NCI-H345 treated with DMSO at 0.1 percent for 48 hours (cell line): ENCODE measurements around the gene STX11.
"Not testable (repeated sequence)": the region's sequence is repeated elsewhere in the genome, so short reads cannot be mapped to it uniquely, and the experiment has no call there.

Source experiments
- DNase-seq: peaks from one replicate; lab custom pipeline; 2025; ENCODE audit not compliant: unreplicated experiment; lab: John Stamatoyannopoulos, UW

The STX11 gene

DNA sequence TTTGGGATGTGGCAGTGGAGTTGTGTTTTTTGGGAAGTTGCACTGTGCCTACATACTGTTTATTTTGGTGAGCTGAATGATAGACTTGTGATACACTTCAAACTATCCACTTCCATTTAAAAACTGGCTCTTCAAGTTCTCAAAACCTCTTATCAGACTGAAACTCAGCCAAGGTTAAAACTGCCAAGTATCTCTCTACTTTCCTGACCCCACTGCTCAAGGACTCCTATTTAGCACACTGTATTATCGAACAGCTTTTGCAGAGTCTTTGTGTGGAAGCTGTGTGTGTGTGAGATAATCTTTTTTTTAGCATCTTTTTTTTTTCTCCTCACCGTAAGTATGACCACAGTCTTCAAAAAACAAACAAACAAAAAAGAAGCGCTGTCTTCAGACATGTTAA, 21.1 kb downstream of the STX11 start:
- DNase-seq, result no peak

GRCh38 chr6:144174006-144174405, 23.7 kb downstream of the STX11 start:
- DNase-seq, result no peak

- DNase-seq, result no peak
These were observed 25.7 kb downstream of the STX11 start for GRCh38 chr6:144176043-144176442.

DNA sequence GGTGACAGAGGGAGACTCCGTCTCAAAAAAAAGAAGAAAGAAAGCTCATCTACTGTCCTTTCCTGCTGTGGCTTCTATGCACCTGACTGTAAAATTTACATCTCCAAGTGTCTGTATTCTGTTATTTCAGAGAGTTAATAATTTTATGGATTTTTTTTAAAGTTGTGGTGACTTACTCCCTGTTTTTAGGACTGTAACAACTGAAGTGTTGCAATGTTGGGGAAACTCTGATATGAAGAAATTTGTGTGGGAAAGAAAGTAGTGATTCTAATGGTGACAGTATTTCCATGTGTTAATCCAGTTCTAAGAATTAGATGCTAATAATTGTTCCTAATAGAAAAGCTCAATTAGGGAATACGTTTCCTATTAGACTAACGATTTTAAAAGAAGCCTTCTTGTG, 27.4 kb downstream of the STX11 start:
- DNase-seq, result no peak

DNA sequence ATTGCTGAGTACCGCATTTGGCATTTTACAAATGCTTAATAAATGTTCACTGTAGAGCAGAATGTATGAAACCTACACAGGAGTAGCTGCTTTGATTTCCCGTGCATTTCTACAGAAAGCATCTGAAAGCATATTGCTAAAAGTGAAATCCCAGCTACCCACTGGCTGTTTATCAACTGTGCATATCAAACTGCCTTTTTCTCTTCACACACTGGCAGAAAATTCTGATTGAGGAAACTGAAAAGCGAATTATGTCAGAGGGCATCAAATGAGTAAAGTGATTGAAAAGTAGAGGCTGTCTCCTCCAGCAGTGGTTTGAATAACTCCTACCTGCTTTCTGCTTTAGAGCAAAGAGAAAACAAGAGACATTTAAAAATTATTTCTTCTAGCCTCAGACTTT, 28.0 kb downstream of the STX11 start:
- DNase-seq, result no peak

GRCh38 chr6:144179237-144179636, 28.9 kb downstream of the STX11 start:
- no peak for DNase-seq

GRCh38 chr6:144179828-144180227, 29.5 kb downstream of the STX11 start:
- no peak for DNase-seq

DNA sequence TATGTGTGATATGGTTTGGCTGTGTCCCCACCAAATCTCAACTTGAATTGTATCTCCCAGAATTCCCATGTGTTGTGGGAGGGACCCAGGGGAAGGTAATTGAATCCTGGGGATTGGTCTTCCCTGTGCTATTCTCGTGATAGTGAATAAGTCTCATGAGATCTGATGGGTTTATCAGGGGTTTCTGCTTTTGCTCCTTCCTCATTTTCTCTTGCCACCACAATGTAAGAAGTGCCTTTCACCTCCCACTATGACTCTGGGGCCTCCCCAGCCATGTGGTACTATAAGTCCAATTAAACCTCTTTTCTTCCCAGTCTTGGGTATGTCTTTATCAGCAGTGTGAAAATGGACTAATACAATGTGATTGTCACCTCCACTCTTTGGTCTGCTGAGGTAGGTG, 30.0 kb downstream of the STX11 start:
- not testable (repeated sequence) for DNase-seq

DNA sequence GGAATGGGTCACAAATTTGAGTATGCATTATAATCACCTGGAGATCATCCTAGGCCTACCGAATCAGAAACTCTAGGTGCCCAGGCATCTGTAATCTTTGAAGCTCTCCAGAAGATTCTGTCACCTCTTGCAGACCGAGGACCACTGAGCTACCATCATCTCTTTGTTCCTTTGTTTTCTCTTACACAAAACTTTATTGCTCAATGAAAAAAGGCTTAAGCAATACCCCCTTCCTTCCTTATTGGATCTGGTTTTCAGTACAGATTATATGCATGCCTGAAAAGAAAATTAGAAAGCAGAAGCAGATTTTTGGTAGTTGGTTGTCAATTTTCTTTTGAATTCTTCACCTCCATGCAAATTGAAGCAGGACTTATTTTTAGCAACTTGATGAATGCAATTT, 31.3 kb downstream of the STX11 start:
- DNase-seq, result no peak

- DNase-seq, result not testable (repeated sequence)
These were observed 33.9 kb downstream of the STX11 start for GRCh38 chr6:144184186-144184585.

- DNase-seq, result no peak
These were observed 35.0 kb downstream of the STX11 start for GRCh38 chr6:144185133-144185836.

DNA sequence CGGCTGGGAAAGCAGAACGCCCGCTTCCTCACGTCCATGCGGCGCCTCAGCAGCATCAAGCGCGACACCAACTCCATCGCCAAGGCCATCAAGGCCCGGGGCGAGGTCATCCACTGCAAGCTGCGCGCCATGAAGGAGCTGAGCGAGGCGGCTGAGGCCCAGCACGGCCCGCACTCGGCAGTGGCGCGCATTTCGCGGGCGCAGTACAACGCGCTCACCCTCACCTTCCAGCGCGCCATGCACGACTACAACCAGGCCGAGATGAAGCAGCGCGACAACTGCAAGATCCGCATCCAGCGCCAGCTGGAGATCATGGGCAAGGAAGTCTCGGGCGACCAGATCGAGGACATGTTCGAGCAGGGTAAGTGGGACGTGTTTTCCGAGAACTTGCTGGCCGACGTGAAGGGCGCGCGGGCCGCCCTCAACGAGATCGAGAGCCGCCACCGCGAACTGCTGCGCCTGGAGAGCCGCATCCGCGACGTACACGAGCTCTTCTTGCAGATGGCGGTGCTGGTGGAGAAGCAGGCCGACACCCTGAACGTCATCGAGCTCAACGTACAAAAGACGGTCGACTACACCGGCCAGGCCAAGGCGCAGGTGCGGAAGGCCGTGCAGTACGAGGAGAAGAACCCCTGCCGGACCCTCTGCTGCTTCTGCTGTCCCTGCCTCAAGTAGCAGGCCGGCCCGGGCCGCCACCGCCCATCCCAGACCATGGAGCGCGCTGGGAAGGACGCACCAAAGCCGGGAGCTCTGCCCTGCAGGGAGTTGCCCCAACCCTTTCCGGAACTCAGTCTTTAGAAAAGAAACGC, 36.7 kb downstream of the STX11 start:
- no peak for DNase-seq

DNA sequence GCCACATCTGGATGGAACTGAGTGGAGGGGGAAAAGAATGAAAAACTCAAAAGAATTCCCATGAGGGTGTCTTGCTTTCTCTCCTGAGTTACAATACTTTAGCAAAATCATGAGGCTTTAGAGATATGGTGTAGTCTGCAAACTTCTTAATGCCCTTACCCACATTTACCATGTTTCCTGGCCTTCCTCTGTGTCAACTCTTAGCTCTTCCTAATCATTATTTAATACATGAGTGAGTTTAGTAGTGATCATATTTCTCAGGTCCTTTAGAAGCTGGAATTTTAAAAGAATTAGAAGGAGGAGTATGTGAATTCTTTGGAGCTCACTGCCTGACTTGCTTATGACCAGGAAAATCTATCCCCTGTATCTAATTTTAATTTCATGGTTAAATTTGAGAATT, 39.0 kb downstream of the STX11 start:
- no peak for DNase-seq

DNA sequence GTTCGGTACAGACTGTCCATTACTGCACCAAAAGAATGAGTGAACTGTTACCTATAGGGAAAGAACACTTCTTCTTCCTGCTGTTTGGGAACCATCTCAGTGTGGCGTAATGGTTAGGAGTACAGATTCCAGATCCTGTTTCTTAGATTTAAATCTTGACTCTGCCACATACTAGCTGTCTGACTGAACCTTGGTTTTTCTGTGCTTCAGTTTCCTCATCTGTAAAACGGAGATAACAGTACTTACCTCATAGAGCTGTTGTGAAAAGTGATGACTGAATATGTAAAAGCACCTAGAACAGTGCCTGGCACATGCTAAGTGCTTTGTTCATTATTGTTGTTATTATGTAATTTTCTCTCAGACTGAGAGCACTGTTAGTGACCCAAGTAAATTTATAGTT, 39.8 kb downstream of the STX11 start:
- no peak for DNase-seq

- no peak for DNase-seq
These were observed 40.3 kb downstream of the STX11 start for GRCh38 chr6:144190593-144190992.

- DNase-seq, result no peak
These were observed 42.9 kb downstream of the STX11 start for GRCh38 chr6:144193181-144193580.

DNA sequence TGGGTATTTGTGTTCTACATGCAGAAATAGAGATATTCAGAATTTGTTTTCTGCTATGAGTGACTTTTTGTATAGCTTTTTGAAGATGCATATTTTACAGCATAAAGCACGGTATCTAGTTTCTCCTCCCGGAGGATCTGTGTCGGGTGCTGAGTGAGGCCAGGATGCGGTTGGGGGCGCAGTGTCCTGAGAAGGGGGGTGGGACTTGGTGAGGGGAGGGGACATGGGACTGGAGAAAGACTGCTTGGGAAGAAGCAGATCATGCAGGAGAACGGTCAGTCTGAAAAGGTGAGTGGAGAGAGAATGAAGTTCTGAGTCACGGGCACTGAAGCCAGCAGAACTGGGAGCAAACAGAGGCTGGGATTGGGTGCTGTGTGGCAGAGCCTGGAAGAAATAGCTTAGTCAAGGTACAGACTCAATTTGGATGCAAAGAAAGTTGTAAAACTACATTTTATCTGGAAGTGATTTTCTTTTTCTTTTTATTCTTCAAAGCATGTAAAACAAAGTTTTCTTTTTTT, 44.0 kb downstream of the STX11 start:
- DNase-seq, result no peak

DNA sequence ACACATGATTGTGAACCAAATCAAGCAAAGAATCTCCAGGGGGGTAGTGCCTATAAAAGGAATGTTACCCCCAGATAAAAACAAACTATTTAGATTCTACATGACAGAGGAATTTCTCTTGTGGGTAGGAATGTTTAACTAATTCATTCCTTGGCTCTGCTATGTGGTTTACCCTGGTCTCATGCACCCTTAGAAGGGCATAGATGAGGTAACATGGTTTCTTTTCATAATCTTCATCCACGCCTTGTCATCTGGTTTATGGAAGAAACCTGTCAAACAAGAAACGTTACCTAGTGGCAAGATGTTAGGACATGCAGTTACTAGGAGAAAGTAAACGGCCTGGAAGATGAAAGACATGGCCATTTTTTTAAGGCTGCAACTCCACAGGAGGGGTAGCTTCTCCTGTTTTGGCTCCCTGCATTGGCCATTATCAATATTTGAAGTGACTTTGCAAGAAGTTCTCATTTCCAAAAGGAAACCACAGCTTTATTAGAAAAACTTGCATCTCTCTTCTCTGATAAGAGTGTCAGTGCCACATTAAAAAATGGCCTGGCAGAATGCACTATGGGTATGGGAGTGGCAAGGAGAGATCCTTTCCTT, 45.5 kb downstream of the STX11 start:
- DNase-seq, result no peak

DNA sequence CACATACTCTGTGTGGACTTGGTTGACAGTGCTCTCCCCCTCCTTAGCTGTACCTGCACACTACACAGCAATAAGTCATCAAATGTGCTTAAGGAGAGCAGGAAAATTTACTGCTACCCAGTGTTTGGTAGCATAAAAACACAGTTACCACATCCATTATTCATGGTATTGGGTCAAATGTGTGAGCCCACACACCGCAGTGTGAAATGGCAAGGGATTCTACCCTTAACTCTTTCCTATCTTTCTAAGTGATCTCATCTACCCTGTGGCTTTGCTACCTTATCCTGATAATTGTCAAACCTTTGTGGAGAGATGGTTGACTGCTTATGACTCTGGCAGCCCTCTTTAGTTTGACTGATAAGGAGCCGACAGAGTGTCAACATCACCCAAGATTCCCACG, 47.6 kb downstream of the STX11 start:
- DNase-seq, result no peak

GRCh38 chr6:144202879-144203468, 52.7 kb downstream of the STX11 start:
- no peak for DNase-seq

DNA sequence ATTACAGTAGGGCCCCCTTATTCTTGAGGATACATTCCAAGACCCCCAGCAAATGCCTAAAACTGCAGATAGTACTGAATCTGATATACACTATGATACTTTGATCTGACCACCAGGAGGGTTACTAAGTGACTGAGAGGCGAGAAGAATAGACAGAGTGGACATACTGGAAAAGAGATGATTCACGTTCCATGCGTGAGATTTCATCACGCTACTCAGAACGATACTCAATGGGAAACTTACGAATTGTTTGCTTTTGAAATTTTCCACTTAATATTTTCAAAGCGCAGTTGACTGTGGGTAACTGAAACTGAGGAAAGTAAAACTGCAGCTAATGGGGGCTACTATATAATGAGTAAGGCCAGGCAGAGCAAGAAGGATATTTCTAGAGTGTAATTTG, 60.8 kb downstream of the STX11 start:
- no peak for DNase-seq

DNA sequence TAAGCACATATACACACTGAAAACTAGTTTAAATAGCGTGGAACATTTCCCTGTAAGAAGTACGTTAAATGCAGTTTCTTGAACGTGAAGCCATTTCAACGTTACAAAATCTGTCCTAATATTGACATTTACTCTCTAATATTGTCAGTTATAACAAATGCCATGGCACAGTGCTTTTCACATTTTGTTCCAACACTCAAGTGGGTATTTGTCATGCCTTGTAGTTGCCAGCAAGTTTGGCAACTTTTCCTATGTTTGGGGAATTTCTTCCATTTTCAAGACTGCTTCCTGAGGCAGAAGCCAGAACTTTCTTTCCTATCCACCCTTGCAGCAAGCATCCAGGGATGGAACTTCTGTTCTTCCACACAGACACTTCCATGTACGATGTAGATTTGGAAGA, 63.0 kb downstream of the STX11 start:
- no peak for DNase-seq
